Liver (tissue), 9 donors: ENCODE data around the gene JAZF1. TPM values are rescaled to one million over a fixed set of nuclear protein-coding genes. Genes with fewer than 3 reads are reported as not detected.

Experiments used
- DNase-seq: peaks from one replicate; pipeline ENCODE4 v3.0.0-alpha.2; 2017; ENCODE audit warnings: low spot score
- H3K27ac ChIP-seq, 2 donors: one replicate each; pipeline ENCODE4 v1.7.0; 2013; ENCODE audit warnings: inconsistent platforms in 2 of 2, low read length in 2 of 2, control low read depth in 1 of 2, low read depth in 1 of 2, mild to moderate bottlenecking in 1 of 2
- H3K27me3 ChIP-seq, 4 donors: one replicate each; pipeline versions ENCODE4 v1.6.1 to v1.7.0; 2013; ENCODE audit warnings: low read length in 3 of 4, inconsistent platforms in 1 of 4, mild to moderate bottlenecking in 1 of 4, moderate library complexity in 1 of 4; ENCODE audit not compliant: control insufficient read depth in 4 of 4, insufficient read depth in 4 of 4
- H3K36me3 ChIP-seq, 4 donors: one replicate each; pipeline versions ENCODE4 v1.6.1 to v1.7.0; 2013; ENCODE audit warnings: low read length in 3 of 4, mild to moderate bottlenecking in 3 of 4, low read depth in 1 of 4, moderate library complexity in 1 of 4; ENCODE audit not compliant: control insufficient read depth in 4 of 4, insufficient read depth in 3 of 4
- H3K4me1 ChIP-seq, 4 donors: one replicate each; pipeline versions ENCODE4 v1.6.1 to v1.7.0; 2013; ENCODE audit warnings: low read length in 3 of 4, mild to moderate bottlenecking in 3 of 4, moderate library complexity in 1 of 4; ENCODE audit not compliant: control insufficient read depth in 4 of 4, insufficient read depth in 4 of 4
- H3K4me3 ChIP-seq, 3 donors: one replicate each; pipeline versions ENCODE4 v1.6.1 to v1.7.0; 2013; ENCODE audit warnings: low read length in 3 of 3, control low read depth in 1 of 3, low read depth in 1 of 3, mild to moderate bottlenecking in 1 of 3
- H3K9ac ChIP-seq, 2 donors: one replicate each; pipeline ENCODE4 v1.7.0; 2013; ENCODE audit warnings: low read length in 2 of 2, mild to moderate bottlenecking in 2 of 2, moderate library complexity in 2 of 2, control low read depth in 1 of 2, low read depth in 1 of 2
- H3K9me3 ChIP-seq, 4 donors: one replicate each; pipeline versions ENCODE4 v1.6.1 to v1.7.0; 2013; ENCODE audit warnings: low read length in 3 of 4; ENCODE audit not compliant: control insufficient read depth in 4 of 4
- ATF3 ChIP-seq: IDR thresholded peaks from 2 replicates; pipeline ENCODE4 v1.6.1; 2016; ENCODE audit warnings: antibody characterized with exemption
- CTCF ChIP-seq: fragments of 150-350 bp; IDR thresholded peaks from 2 replicates; pipeline ENCODE4 v1.5.1; 2017; ENCODE audit warnings: improper control_type of control experiment, low read depth, low read length; ENCODE audit not compliant: missing input control
- EGR1 ChIP-seq, 2 donors: IDR thresholded peaks; 2 replicates each; pipeline ENCODE4 v1.6.1; 2016 to 2018; ENCODE audit warnings: antibody characterized with exemption in 2 of 2, low read depth in 2 of 2
- FOXA2 ChIP-seq: IDR thresholded peaks from 2 replicates; pipeline ENCODE4 v1.6.1; 2016; ENCODE audit warnings: antibody characterized with exemption
- GABPA ChIP-seq, 2 donors: IDR thresholded peaks in 1 of 2; conservative IDR thresholded peaks in 1 of 2; 2 replicates each; pipeline ENCODE4 v1.6.1; 2016; ENCODE audit warnings: antibody characterized with exemption in 2 of 2, mild to moderate bottlenecking in 1 of 2, moderate library complexity in 1 of 2
- HNF4A ChIP-seq, 2 donors: conservative IDR thresholded peaks; 2 replicates each; pipeline ENCODE4 v1.6.1; 2016; ENCODE audit warnings: antibody characterized with exemption in 2 of 2, mild to moderate bottlenecking in 2 of 2
- HNF4G ChIP-seq: IDR thresholded peaks from 2 replicates; pipeline ENCODE4 v1.6.1; 2016; ENCODE audit warnings: antibody characterized with exemption
- JUND ChIP-seq, 2 donors: IDR thresholded peaks; 2 replicates each; pipeline ENCODE4 v1.6.1; 2016; ENCODE audit warnings: antibody characterized with exemption in 2 of 2
- NR2F2 ChIP-seq: IDR thresholded peaks from 2 replicates; pipeline ENCODE4 v1.6.1; 2016; ENCODE audit warnings: antibody characterized with exemption
- REST ChIP-seq: IDR thresholded peaks from 2 replicates; pipeline ENCODE4 v1.6.1; 2016; ENCODE audit warnings: antibody characterized with exemption, mild to moderate bottlenecking
- SP1 ChIP-seq: IDR thresholded peaks from 2 replicates; pipeline ENCODE4 v1.6.1; 2018; ENCODE audit warnings: antibody characterized with exemption, mild to moderate bottlenecking
- TAF1 ChIP-seq: conservative IDR thresholded peaks from 2 replicates; pipeline ENCODE4 v1.6.1; 2016; ENCODE audit warnings: antibody characterized with exemption, mild to moderate bottlenecking
- YY1 ChIP-seq: IDR thresholded peaks from 2 replicates; pipeline ENCODE4 v1.6.1; 2016; ENCODE audit warnings: antibody characterized with exemption, mild to moderate bottlenecking
- ZBTB33 ChIP-seq: IDR thresholded peaks from 2 replicates; pipeline ENCODE4 v1.6.1; 2016; ENCODE audit warnings: antibody characterized with exemption
- WGBS: extraction: QIAGEN DNeasy Blood & Tissue Kit; methylation state at CpG from one replicate; pipeline ENCODE4 v1.1.7; 2013; 5-methylcytosine and 5-hydroxymethylcytosine counted together
- polyA plus RNA-seq, 2 donors: library from polyadenylated mRNA; stranded (reverse) in 1 of 2; unstranded in 1 of 2; fragments of 200-250 nt in 1 of 2; fragments of >200 nt in 1 of 2; fragmentation: Nextera tagmentation in 1 of 2; extraction: Ambion mirVana in 1 of 2; gene quantifications; one replicate each; pipeline versions ENCODE4 v1.2.1 to v1.2.3, GENCODE V29; 2013 to 2015
- total RNA-seq, 2 donors: library from RNA; depleted of rRNA; stranded (reverse); fragments of >200 nt; gene quantifications; one replicate each; pipeline ENCODE4 v1.2.3, GENCODE V29; 2014
- donor health status: healthy.
- donor health status: healthy.
- donor health status: healthy.
- donor health status: healthy.
- donor health status: healthy.

The JAZF1 gene
- total and polyA plus RNA-seq, 4 donors, result 2.7 to 17.8 (median 4.0) TPM

GRCh38 chr7:27872356-27873275 is 308.0 kb downstream of the JAZF1 start (continued):
- TF ChIP-seq SP1 (no peak), ZBTB33 (no peak), ATF3 (no peak)

- DNase-seq, result no peak
- Histone ChIP-seq H3K9me3 (no peaks in the 10 kb centered on the region), H3K36me3 (no peaks in the 10 kb centered on the region)
These were observed 308.7 kb downstream of the JAZF1 start for GRCh38 chr7:27871866-27872265.

GRCh38 chr7:27871086-27871485 is 309.5 kb downstream of the JAZF1 start:
- Histone ChIP-seq H3K9ac (no peak overlapping the region), H3K9me3 (no peaks in the 10 kb centered on the region), H3K27ac (no peak overlapping the region), H3K4me3 (no peak overlapping the region), H3K27me3 (no peaks in the 10 kb centered on the region), H3K4me1 (peaks cover 0 to 21% (median 13%) of the 10 kb centered on the region in 4 donors), H3K36me3 (no peaks in the 10 kb centered on the region)
- no peak for DNase-seq
- WGBS, result 74% methylated on average over 3 of the region's 3 CpGs
- TF ChIP-seq YY1, result no peak
- TF ChIP-seq HNF4A (conservative IDR thresholded peaks at IDR 0.05), result no peak
- TF ChIP-seq REST, result no peak
- no peak for TF ChIP-seq FOXA2
- TF ChIP-seq EGR1 (IDR thresholded peaks at IDR 0.05; ENCODE audit: low read depth in 2 of 2), result no peak
- TF ChIP-seq HNF4G, result no peak
- no peak for TF ChIP-seq CTCF
- TF ChIP-seq JUND (IDR thresholded peaks at IDR 0.05), result no peak
- TF ChIP-seq ZBTB33, result no peak
- no peak for TF ChIP-seq NR2F2
- TF ChIP-seq TAF1, result no peak
- TF ChIP-seq GABPA (IDR thresholded peaks at IDR 0.05 in 1 of 2, conservative IDR thresholded peaks at IDR 0.05 in 1 of 2), result no peak

More at GRCh38 chr7:27871866-27872265, 308.7 kb downstream of the JAZF1 start:
- Histone ChIP-seq H3K27ac (no peak overlapping the region), H3K4me1 (peaks cover 0 to 21% (median 13%) of the 10 kb centered on the region in 4 donors), H3K27me3 (no peaks in the 10 kb centered on the region), H3K9ac (no peak overlapping the region), H3K4me3 (no peak overlapping the region)
- WGBS, result 81% methylated on average over 6 of the region's 6 CpGs
- no peak for TF ChIP-seq YY1
- no peak for TF ChIP-seq SP1
- no peak for TF ChIP-seq ATF3
- TF ChIP-seq FOXA2, result no peak
